OCI-LY3 (cell line): Measurements from ENCODE around the gene SCD5.

ENCODE experiments used
- H2AFZ ChIP-seq: fragments of 200-600, 300-600 bp; shearing (Covaris generic); 2 replicates; pipeline ENCODE4 v1.6.0; 2014; ENCODE audit warnings: antibody characterized with exemption, low read depth, low read length
- H3K27ac ChIP-seq: fragments of 200-600, 300-600 bp; sonication (generic); 2 replicates; pipeline ENCODE4 v1.5.1; 2014; ENCODE audit warnings: mild to moderate bottlenecking, low read length, moderate library complexity, mixed read lengths
- H3K27me3 ChIP-seq: fragments of 200-600, 300-600 bp; sonication (generic); 2 replicates; pipeline ENCODE4 v1.6.1; 2014; ENCODE audit warnings: low read depth, low read length, mixed read lengths
- H3K36me3 ChIP-seq: fragments of 200-600, 300-600 bp; sonication (generic); replicated peaks from 2 replicates; pipeline ENCODE3; 2014; ENCODE audit warnings: low read depth, low read length, mixed read lengths
- H3K4me1 ChIP-seq: fragments of 300-600, 200-600 bp; sonication (generic); 2 replicates; pipeline ENCODE4 v1.6.1; 2014; ENCODE audit warnings: low read length, mixed read lengths
- H3K4me2 ChIP-seq: fragments of 200-600, 300-600 bp; sonication (generic); 2 replicates; pipeline ENCODE4 v1.6.1; 2014; ENCODE audit warnings: low read length, mixed read lengths
- H3K4me3 ChIP-seq: fragments of 300-600, 200-600 bp; sonication (generic); 2 replicates; pipeline ENCODE4 v1.5.1; 2014; ENCODE audit warnings: antibody characterized with exemption, mild to moderate bottlenecking, low read length, moderate library complexity
- H3K79me2 ChIP-seq: fragments of 300-600, 200-600 bp; shearing (Covaris generic); 2 replicates; pipeline ENCODE4 v1.6.1; 2014; ENCODE audit warnings: mild to moderate bottlenecking, low read length, mixed read lengths
- H3K9ac ChIP-seq: fragments of 300-600, 200-600 bp; shearing (Covaris generic); 2 replicates; pipeline ENCODE4 v1.6.0; 2014; ENCODE audit warnings: mild to moderate bottlenecking, low read length, moderate library complexity
- H3K9me3 ChIP-seq: fragments of 200-600, 300-600 bp; shearing (Covaris generic); 2 replicates; pipeline ENCODE4 v1.6.1; 2014; ENCODE audit warnings: low read length, mixed read lengths; ENCODE audit not compliant: insufficient read depth
- H4K20me1 ChIP-seq: fragments of 200-600, 300-600 bp; sonication (generic); 2 replicates; pipeline ENCODE4 v1.6.1; 2016; ENCODE audit warnings: low read length, mixed read lengths; ENCODE audit not compliant: insufficient read depth
- EZH2phosphoT487 ChIP-seq: fragments of 200-600 bp; shearing (Covaris generic); IDR thresholded peaks from 2 replicates; pipeline ENCODE4 v1.6.1; 2018; ENCODE audit warnings: antibody characterized with exemption, mixed run types, low read depth
- TF ChIP-seq, protein P1 (sequence below): fragments of 200-600, 300-600 bp; sonication (generic); IDR thresholded peaks from 2 replicates; pipeline ENCODE4 v1.5.1; 2014; ENCODE audit warnings: antibody characterized with exemption, low read length, low read depth

Gene SCD5

DNA sequence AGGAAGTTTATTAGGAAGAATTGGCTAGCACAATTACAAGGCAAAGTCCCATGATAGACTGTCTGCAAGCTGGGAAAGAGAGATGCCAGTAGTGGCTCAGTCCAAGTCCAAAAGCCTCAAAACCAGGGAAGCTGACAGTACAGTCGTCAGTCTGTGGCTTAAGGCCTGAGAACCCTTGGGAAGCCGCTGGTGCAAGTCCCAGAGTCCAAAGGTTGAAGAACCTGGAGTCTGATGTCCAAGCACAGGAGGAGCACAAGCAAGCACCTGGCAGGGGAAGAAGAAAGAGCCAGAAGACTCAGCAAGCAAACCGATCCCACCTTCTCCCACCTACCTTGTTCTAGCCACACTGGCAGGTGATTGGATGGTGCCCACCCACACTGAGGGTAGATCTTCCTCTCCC is 185.5 kb downstream of the SCD5 start:
- Histone ChIP-seq H3K27me3 (peaks cover 9% of the 10 kb centered on the region; the same call in 1 of the 2 replicates), H3K79me2 (no peaks in the 10 kb centered on the region), H3K4me2 (no peak overlapping the region), H2AFZ (no peak overlapping the region), H3K9me3 (no peaks in the 10 kb centered on the region), H3K9ac (no peak overlapping the region), H3K36me3 (no peaks in the 10 kb centered on the region), H4K20me1 (no peaks in the 10 kb centered on the region), H3K27ac (no peak overlapping the region), H3K4me3 (no peak overlapping the region), H3K4me1 (no peaks in the 10 kb centered on the region)
- no peak for TF ChIP-seq EZH2phosphoT487
- TF ChIP-seq, protein P1, sequence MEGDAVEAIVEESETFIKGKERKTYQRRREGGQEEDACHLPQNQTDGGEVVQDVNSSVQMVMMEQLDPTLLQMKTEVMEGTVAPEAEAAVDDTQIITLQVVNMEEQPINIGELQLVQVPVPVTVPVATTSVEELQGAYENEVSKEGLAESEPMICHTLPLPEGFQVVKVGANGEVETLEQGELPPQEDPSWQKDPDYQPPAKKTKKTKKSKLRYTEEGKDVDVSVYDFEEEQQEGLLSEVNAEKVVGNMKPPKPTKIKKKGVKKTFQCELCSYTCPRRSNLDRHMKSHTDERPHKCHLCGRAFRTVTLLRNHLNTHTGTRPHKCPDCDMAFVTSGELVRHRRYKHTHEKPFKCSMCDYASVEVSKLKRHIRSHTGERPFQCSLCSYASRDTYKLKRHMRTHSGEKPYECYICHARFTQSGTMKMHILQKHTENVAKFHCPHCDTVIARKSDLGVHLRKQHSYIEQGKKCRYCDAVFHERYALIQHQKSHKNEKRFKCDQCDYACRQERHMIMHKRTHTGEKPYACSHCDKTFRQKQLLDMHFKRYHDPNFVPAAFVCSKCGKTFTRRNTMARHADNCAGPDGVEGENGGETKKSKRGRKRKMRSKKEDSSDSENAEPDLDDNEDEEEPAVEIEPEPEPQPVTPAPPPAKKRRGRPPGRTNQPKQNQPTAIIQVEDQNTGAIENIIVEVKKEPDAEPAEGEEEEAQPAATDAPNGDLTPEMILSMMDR: no peak

DNA sequence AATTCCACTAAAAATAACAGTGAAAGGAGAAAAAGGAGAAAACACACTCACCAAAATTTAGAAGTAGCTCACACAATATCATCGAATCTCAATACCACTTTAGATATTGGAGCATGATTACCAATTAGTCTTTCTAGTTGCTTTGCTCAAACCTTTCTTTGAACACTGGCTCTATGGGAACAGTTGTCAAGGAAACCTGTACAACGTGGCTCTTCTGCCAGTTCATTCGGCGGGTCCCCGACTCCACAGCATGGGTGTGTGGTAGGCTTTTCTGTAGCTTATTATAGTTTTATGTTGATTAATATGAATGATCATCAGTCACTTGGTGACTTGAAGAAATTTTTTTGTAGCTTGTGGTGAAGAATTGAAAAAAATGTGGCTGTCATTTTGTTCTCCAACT is 186.6 kb downstream of the SCD5 start:
- Histone ChIP-seq H3K4me3 (no peak overlapping the region), H3K27ac (no peak overlapping the region), H3K79me2 (no peaks in the 10 kb centered on the region), H3K4me2 (no peak overlapping the region), H2AFZ (no peak overlapping the region), H3K36me3 (no peaks in the 10 kb centered on the region), H3K9ac (no peak overlapping the region), H3K9me3 (no peaks in the 10 kb centered on the region), H3K27me3 (peaks cover 9% of the 10 kb centered on the region; the same call in 1 of the 2 replicates), H4K20me1 (no peaks in the 10 kb centered on the region), H3K4me1 (no peaks in the 10 kb centered on the region)
- TF ChIP-seq EZH2phosphoT487: no peak
- TF ChIP-seq, protein P1: no peak

DNA sequence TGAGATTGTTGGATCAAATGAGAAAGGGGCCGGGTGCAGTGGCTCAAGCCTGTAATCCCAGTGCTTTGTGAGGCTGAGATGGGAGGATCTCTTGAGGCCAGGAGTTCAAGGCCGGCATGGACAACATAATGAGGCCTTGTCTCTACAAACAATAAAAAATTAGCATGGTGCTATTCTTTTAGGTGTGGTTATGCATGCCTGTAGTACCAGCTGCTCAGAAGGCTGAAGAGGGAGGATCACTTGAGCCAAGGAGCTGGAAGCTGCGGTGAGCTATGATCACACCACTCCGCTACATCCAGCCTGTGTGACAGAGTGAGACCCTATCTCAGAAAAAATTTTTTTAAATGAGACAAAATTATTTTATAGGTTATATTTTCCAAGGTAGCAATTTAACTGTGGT is 187.1 kb downstream of the SCD5 start:
- H3K79me2 ChIP-seq: no peaks in the 10 kb centered on the region
- no peak overlapping the region for H3K27ac ChIP-seq
- H3K4me2 ChIP-seq: no peak overlapping the region
- no peak overlapping the region for H2AFZ ChIP-seq
- H3K4me1 ChIP-seq: no peaks in the 10 kb centered on the region
- TF ChIP-seq, protein P1: no peak
- no peak for TF ChIP-seq EZH2phosphoT487
- H3K9ac ChIP-seq: no peak overlapping the region
- H3K4me3 ChIP-seq: no peak overlapping the region
- no peaks in the 10 kb centered on the region for H3K9me3 ChIP-seq
- no peaks in the 10 kb centered on the region for H3K36me3 ChIP-seq
- H4K20me1 ChIP-seq: no peaks in the 10 kb centered on the region
- H3K27me3 ChIP-seq: peaks cover 9% of the 10 kb centered on the region; the same call in 1 of the 2 replicates

DNA sequence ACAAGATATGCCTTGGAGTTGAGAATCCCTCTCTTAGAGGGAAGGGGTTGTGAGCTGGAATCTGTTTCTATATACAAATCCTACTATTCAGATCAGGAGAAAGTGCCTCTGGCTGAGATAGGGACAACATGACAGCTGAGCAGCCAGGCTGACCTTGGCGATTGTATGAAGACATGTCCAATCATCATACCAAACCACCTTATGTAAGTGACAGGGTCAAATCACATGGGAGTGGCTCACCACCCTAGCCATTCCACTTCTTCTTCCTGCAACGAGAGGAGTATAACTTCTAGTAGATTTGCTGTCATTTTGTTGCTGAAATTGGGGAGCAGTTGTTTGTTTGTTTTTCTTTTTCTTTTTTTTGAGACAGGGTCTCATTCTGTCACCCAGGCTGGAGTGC is 188.6 kb downstream of the SCD5 start:
- no peak for TF ChIP-seq EZH2phosphoT487
- TF ChIP-seq, protein P1: no peak
- Histone ChIP-seq H3K4me2 (no peak overlapping the region), H3K9me3 (no peaks in the 10 kb centered on the region), H3K79me2 (no peaks in the 10 kb centered on the region), H3K27me3 (0 out of 2 replicates have a peak, but pooled peaks cover 5% of the 10 kb centered on the region), H3K4me1 (no peaks in the 10 kb centered on the region), H2AFZ (no peak overlapping the region), H3K4me3 (no peak overlapping the region), H4K20me1 (no peaks in the 10 kb centered on the region), H3K27ac (no peak overlapping the region), H3K9ac (no peak overlapping the region), H3K36me3 (no peaks in the 10 kb centered on the region)
